GM12872 (cell line): ENCODE data around the gene ANKRD17.

Source experiments
- TF ChIP-seq, protein P1 (sequence below): IDR thresholded peaks from 3 replicates; pipeline ENCODE4 v1.5.1; 2011; ENCODE audit warnings: low read depth, mild to moderate bottlenecking, low read length, moderate library complexity; ENCODE audit not compliant: insufficient read depth

ANKRD17 gene

DNA sequence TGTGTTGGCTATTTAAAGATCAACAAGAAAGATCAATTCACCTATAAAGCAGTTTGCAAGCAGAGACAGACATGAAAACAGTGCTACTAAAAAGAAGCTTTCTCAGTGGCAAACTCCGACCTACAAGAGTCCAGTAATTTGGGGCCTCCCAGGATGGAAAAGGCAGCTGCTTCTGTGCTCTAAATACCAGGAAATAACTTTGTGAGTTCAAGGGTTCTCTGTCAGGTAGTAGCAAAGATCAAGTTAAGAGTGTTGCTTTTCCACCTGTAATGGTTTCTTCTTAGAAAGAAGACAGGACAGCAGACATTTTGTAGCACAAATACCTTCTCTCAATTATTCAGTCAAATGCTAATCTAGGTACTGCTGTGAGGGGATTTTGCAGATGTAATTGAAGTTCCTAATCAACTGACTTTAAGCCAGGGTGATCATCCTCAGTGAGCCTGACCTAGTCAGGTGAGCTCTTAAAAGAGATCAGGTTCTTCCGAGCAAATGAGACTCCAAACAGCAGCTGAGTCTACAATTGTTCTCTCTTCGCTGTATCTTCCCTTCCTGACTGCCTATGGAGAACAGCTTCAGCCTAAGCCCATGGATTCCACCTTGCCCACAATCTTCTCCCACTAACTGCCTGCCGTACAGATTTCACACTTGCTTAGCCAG lies 13.5 kb downstream of the ANKRD17 start:
- TF ChIP-seq, protein P1, sequence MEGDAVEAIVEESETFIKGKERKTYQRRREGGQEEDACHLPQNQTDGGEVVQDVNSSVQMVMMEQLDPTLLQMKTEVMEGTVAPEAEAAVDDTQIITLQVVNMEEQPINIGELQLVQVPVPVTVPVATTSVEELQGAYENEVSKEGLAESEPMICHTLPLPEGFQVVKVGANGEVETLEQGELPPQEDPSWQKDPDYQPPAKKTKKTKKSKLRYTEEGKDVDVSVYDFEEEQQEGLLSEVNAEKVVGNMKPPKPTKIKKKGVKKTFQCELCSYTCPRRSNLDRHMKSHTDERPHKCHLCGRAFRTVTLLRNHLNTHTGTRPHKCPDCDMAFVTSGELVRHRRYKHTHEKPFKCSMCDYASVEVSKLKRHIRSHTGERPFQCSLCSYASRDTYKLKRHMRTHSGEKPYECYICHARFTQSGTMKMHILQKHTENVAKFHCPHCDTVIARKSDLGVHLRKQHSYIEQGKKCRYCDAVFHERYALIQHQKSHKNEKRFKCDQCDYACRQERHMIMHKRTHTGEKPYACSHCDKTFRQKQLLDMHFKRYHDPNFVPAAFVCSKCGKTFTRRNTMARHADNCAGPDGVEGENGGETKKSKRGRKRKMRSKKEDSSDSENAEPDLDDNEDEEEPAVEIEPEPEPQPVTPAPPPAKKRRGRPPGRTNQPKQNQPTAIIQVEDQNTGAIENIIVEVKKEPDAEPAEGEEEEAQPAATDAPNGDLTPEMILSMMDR: no peak

- TF ChIP-seq, protein P1: no peak
Measured at GRCh38 chr4:73237044-73237443, 21.6 kb downstream of the ANKRD17 start.

- TF ChIP-seq, protein P1: no peak
Measured at GRCh38 chr4:73236151-73236550, 22.4 kb downstream of the ANKRD17 start.

DNA sequence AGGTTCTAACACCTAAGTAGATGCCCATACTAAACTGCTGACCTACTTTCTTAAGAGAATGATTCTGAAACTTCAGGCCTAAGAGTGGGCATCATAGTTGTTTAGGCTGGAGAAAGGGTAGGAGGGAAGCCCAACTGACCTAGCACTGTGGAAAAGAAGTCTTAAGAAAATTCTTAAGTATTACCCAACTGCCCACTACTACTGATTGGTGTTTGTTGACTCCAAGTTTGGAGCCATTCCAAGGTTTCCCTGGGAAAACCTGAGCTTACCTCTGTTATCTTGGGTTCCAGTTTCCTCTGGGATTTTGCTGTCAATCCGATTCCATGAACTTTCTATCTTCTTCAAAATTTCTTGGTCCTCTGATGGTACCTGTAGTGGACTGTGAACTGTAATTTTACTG lies 23.9 kb downstream of the ANKRD17 start:
- TF ChIP-seq, protein P1: no peak

DNA sequence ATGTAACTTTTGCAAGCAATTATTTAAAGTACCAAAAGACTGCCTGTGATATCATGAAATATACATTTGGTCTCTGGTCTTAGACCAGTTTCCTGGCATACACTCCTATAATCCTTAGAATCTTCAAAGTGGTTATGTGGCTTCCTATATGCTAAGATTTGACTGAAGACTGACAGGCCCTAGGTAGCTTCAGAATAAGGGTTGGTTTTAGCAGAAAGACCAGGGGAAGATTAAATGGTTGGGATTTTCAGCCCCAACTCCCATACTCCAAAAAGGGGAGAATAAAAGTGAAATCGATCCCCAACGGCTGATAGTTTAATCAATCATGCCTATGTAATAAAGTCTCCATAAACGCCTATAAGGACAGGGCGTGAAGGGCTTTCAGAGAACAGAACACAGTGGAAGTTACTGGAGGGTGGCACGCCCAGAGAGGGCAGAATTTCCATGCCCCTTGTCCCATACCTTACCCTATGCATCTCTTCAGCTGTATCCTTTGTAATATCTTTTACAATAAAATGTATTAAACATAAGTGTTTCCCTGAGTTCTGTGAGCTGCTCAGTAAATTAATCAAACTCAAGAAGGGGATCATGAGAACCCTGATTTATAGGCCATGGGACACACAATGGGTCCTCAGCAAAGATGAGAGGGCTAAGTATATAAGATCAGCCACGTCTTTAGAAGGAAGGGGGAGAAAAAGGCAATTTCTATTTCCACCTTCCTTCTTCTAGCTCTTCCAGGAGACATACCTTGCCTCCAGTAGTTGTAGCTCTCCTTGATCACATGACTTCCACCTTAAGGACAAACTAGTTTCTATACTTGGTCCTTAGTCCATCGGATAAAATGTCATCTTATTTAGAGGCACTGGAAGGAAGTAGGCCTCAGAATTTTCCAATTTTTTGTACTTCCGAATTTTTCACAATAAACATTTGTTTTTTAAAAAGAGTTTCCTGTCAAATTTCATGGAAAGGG lies 26.8 kb downstream of the ANKRD17 start:
- TF ChIP-seq, protein P1: no peak

DNA sequence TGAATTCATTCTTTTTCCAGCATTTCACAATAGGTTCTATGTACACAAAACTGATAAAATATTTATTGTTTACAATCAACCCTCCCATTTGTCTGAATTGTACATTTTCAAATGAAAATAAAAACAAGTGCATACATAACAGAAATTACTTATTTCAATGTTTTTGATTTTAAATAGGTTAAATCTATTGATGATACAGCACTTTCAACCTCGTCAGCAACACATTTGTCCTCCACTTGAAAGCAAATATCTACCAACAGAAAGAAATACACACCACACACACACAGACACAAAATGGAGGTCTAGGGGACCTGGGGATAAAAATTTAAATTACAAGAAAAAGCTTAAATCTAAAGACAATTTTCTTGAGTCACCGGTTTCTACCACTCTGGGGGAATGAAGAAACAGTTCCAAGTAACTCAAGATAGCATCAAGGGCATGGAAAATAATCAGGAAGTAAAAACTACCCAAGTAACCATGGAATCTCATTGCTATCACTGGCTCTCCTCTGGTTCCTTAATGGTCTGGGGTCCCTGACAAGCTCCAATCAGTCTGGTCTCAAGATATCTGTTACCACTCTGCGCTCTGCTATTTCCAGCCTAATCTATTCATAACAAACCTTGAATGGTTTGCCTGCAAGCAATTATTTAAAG lies 27.6 kb downstream of the ANKRD17 start:
- TF ChIP-seq, protein P1: no peak

DNA sequence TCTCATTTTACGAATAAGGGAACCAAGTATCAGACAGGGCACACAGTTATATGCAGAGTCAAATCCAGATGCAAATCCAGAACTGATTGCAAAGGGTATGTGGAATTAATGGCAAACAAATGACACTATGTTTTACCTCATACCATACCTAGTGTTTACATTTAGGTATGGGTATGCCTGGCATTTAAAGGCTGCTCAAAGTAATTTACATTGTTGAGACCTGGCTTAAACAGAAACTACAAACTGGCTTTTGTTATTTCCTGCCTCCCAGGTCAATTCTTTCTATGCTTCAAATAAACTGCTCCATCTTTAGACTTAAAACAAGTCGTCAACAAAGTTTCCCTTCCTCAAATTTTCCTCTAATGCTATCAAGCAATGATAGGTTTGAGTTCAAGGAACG lies 33.7 kb downstream of the ANKRD17 start:
- TF ChIP-seq, protein P1: no peak
